ENCODE data around the gene FAM47A. TPM values are rescaled to one million over a fixed set of nuclear protein-coding genes. Genes with fewer than 3 reads are reported as not detected.

The FAM47A gene
- total RNA-seq = not detected in 2 replicates

GRCh38 chrX:34132028-34132427, at the start of gene FAM47A:
FAM47A (minus strand) TSS chrX:34132314; CDS start chrX:34132278, 36 bp downstream.
- no peak for DNase-seq (ENCODE audit: low read depth in 2 of 2)

- no peak for DNase-seq (ENCODE audit: low read depth in 2 of 2)
These were observed 15.2 kb upstream of the FAM47A start for GRCh38 chrX:34147345-34147744.

GRCh38 chrX:34146906-34147305, 14.8 kb upstream of the FAM47A start:
- no peak for DNase-seq (ENCODE audit: low read depth in 2 of 2)

DNA sequence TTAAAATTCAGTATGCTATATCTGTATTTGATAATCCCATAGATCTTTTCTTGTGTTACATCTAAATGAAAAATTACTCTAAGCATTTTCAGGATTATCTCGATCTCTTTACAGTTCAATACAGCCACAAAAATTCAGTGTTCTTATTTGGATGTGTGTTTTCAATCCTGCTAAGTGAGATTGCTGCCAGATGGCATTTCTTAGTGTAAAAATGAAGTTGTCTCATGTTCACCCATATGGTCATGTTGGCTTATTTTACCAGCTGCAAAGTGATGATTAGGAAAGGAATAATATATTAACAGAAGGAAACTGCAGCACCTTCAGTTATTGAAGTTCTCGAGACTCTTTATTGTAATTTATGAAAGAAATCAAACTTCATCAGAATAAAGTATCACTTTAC, 12.1 kb upstream of the FAM47A start:
- DNase-seq (ENCODE audit: low read depth in 2 of 2) = no peak

DNA sequence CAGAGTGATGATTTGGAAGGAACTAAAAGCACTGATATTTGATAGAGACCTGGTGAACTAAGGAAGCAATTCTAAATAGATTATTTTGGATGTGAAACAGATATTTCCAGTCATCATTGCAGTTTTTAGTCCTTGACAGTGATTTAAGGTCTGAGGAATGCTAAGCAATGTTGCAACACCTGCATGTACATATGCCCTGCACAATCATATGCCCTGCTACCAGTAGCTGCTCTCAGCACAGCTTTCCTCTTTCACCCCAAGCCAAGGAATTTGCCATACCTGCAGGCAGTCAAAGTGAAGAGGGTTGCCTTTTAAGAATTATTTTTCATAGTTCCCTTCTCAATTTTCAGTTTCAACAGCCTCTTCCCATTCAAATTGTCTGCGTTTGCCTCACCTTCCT, 8.7 kb upstream of the FAM47A start:
- DNase-seq (ENCODE audit: low read depth in 2 of 2) = no peak

- DNase-seq (ENCODE audit: low read depth in 2 of 2) = no peak
These were observed 952 bp downstream of the FAM47A start for GRCh38 chrX:34130980-34131744.

DNA sequence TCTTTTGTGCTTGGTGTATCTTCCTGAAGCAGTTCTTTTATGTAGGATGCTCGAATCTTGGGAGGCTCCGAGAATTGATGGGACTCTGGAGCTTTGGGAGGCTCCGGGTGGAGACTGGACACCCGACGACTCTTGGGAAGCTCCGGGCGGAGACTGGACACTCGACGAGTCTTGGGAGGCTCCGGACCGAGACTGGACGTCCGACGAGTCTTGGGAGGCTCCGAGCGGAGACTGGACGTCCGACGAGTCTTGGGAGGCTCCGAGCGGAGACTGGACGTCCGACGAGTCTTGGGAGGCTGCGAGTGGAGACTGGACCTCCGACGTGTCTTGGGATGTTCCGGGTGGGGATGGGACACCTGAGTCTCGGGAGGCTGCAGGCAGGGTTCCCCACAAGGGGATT, 1.6 kb downstream of the FAM47A start:
- DNase-seq (ENCODE audit: low read depth in 2 of 2) = no peak

- DNase-seq (ENCODE audit: low read depth in 2 of 2) = no peak
These were observed 6.1 kb downstream of the FAM47A start for GRCh38 chrX:34126011-34126410.

DNA sequence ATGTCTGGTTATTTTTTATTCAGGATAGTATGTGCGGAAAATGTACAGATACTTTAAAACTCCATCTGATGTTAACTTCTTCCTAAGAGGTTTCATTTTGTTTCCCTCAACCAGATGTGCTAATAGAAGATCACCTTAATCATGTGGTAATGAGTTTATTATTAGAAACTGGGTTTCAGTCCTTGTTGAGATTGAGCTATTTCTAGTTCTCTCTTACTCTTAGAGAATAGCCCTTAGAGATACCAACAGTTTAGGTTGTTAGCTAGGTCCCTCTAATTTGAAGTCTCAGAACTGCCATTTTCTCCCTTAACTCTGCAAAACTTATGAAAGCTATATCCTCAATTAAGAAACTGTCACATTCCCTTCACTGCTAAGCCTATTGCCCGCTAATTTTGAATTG, 13.0 kb downstream of the FAM47A start:
- DNase-seq (ENCODE audit: low read depth in 2 of 2) = no peak

- no peak for DNase-seq (ENCODE audit: low read depth in 2 of 2)
These were observed 19.7 kb downstream of the FAM47A start for GRCh38 chrX:34112459-34112858.
